Stimulated activated CD4-positive, alpha-beta T cell treated with anti-CD3 and anti-CD28 coated beads, Interleukin-1b, Interleukin-23, amount 100 ng/mL, for 48 hours (primary cell): ENCODE data around the gene IL5.
"Not testable (repeated sequence)": the region's sequence is repeated elsewhere in the genome, so short reads cannot be mapped to it uniquely, and the experiment has no call there.

Experiments used
- DNase-seq: peaks from one replicate; pipeline ENCODE4 v3.0.0-alpha.2; 2020

IL5 gene

GRCh38 chr5:132543472-132544201 is at the start of gene IL5:
IL5 (minus strand) TSS chr5:132543522; CDS start chr5:132543478, 44 bp downstream.
- DNase-seq: no peak

DNA sequence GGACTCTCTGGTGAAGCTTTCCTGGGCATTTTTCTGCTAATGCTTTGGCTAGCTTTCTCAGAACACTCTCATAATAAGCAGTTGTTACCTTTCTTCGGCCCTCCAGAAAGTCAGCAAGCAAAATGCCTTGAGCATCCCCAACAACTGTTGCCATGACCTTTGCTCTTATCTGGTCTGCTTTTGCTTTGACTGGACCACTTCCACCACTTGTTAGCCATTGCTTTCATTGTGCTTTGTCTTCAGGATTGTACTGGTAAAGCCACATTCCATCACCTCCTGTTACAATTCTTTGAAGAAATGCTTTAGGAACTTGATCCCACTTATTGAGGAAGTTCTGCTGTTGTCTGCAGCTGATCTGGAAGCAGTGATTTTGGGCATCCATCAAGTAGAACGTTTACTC is 49.2 kb upstream of the IL5 start:
- no peak for DNase-seq

- DNase-seq: no peak
Measured at GRCh38 chr5:132591145-132591544, 47.8 kb upstream of the IL5 start.

GRCh38 chr5:132589467-132589866 is 46.1 kb upstream of the IL5 start:
- DNase-seq: no peak

DNA sequence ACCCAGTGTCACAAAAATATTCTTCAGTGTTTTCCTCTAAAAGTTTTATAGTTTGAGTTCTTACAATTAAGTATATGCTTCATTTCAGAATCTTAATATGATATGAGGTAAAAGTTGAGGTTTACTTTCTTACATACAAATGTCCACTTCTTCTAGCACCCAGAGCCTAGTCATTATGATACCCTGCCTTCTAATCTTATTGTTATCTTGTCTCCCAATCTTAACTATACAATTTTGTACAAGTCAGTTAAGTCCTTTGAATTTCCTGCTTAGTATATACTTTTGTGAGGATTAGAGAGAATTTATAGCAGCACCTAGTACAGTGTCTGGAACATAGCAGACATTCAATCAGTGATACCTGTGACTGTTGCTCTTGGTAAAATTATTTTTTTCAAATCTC is 42.7 kb upstream of the IL5 start:
- DNase-seq: no peak

DNA sequence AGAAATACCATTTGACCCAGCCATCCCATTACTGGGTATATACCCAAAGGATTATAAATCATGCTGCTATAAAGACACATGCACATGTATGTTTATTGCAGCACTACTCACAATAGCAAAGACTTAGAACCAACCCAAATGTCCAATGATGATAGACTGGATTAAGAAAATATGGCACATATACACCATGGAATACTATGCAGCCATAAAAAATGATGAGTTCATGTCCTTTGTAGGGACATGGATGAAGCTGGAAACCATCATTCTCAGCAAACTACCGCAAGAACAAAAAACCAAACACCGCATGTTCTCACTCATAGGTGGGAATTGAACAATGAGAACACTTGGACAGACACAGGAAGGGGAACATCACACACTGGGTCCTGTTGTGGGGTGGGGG is 41.2 kb upstream of the IL5 start:
- not testable (repeated sequence) for DNase-seq

GRCh38 chr5:132576123-132576522 is 32.8 kb upstream of the IL5 start:
- DNase-seq: no peak

DNA sequence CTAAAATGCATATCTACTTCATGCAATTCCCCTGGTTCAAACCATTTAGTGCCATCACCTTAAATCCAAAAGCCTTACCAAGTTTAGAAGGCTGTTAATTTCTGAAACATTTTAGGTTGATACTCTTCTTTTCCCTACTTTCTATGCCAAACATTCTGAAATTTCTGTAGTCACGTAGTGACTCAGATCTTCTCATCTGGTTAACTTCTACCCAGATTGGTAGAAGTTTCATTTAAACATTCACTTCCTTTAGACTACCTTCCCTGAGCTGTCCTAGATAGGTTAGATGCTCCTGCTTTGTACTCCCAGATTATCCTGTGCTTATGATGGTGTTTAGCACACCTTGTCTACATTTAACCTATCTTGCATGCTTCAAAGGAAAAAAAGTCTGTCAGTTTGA is 23.3 kb upstream of the IL5 start:
- no peak for DNase-seq

GRCh38 chr5:132564555-132564954 is 21.2 kb upstream of the IL5 start:
- not testable (repeated sequence) for DNase-seq

- DNase-seq: peak; percentile 8
Measured at GRCh38 chr5:132561601-132562000, 18.3 kb upstream of the IL5 start.

GRCh38 chr5:132559383-132560060 is 16.2 kb upstream of the IL5 start:
- DNase-seq: no peak

DNA sequence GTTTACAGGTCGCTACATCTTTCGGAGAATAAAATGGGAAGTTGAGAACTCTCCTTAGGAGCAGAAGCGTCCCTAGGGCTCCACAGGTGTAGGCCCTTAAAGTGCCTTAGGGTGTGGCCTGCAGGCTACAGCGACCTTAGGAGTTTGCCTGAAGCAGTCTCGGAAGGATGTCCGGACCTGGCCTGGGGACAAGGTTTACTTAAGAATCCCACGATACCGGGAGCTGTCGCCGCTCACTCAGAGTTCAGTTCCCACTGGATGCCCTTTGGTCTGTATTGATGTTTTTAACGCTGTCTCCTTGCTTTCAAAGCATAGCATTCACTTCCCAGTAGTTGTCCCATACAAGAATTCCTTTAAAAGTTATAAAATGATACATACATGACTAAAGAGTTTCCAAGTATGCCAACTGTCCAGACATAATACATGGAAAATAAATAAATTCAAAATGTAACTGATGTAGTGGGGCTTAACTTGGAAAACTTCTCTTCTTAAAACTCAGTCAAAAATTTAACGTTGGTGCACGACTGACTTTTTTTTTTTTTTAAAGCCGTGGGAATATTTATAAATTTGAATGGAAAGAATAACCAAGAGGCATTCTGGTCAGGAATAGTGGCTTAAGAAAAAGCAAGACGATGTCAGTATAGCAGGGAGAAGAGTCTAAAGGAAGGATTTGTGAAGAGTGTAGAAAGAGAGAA is 14.3 kb upstream of the IL5 start:
- peak; percentile 30 for DNase-seq

- peak; percentile 95 for DNase-seq
Measured at GRCh38 chr5:132556763-132557477, 13.6 kb upstream of the IL5 start, which contains the start of gene RAD50. RAD50 (plus strand) TSS chr5:132556977; CDS start chr5:132557325, 348 bp downstream.

DNA sequence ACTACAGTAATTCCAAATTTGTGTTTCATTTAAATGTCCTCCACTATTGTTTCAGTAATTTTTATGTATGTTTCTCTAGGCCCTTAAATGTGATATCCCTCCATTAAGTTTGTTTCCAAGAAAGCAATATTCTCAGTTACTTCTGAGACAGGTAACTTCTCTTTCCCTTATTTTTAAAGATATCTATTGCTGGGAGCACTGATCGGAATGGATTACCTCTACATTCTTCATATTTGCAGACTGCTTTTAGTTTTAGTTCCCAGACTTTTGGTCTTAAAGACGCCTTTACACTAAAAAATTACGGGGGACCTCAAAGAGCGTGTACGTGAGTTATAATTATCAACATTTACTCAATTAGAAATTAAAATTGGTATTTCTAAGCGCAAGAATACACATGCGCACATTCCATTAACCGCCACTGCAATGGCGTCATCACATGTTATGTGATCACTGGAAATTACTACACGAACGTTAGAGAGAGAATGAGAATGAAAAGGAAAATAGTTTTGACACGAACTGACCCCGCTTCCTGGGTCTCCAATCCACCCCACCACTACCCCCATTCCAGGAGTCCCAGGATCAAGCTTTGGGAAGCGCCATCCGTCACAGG is 12.9 kb upstream of the IL5 start:
- DNase-seq: no peak

GRCh38 chr5:132549576-132549975 is 6.3 kb upstream of the IL5 start:
- DNase-seq: no peak

DNA sequence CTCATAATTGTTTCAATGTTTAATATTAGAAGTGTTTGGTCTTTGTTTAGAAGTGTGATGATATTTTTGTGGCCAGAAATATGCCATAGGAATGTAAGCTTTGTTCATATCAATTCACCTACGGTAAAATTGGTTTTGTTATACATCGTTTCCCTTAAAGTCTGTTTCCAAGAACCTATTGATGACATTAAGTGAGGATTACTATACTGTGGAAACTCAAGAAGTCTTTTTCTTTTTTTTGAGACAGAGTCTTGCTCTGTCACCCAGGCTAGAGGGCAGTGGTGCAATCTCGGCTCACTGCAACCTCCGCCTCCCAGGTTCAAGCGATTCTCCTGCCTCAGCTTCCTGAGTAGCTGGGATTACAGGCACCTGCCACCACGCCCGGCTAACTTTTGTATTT is 5.5 kb upstream of the IL5 start:
- DNase-seq: not testable (repeated sequence)

DNA sequence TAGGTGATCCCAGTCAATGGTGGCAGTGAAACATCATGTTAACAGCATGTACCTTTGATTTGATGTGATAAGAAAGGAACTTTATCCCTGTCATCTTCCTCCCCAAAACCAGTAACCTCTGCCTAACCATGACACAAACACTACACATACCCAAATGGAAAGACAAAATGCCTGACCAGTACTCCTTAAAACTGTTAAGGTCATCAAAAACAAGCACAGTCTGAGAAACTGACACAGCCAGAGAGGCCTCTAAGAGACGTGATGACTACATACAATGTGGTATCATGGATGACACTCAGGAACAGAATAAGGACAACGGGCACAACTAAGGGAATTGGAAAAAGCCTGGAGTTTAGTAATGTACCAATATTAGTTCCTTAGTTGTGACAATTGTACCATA is 3.9 kb upstream of the IL5 start:
- DNase-seq: no peak

GRCh38 chr5:132546108-132546507 is 2.8 kb upstream of the IL5 start:
- DNase-seq: peak; percentile 75

- no peak for DNase-seq
Measured at GRCh38 chr5:132540764-132541163, 2.6 kb downstream of the IL5 start.

DNA sequence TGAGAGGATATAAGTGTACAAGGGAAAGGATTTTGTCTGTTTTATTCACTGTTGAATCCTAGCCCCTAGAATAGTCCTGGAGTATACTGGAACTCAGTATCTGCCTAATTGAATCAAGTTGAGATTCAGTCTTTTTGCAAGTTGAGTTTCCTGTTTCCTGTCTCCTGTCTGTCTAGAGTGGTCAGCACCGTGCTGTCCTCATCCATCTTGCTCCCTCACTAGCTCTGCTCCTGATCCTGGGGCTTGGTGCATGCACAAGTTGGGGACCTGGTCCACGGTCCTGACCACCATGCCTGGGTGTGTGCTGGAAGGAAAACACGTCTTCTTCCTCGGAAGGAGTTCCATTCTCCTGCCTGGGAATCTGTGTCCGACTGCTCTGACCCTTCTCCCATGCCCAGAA is 3.2 kb downstream of the IL5 start:
- DNase-seq: no peak

- DNase-seq: no peak
Measured at GRCh38 chr5:132539716-132540115, 3.6 kb downstream of the IL5 start.

- DNase-seq: no peak
Measured at GRCh38 chr5:132530946-132531345, 12.4 kb downstream of the IL5 start.
